ENCODE results near the gene GAMT. TPM values are rescaled to one million over a fixed set of nuclear protein-coding genes. Genes with fewer than 3 reads are reported as not detected.

GAMT gene
- total RNA-seq, 4 donors from 2014 or later: 43.8 to 120 (median 94.4) TPM

GRCh38 chr19:1369214-1369805 is 32.0 kb downstream of the GAMT start:
- no peak overlapping the region for H3K27ac ChIP-seq
- H3K4me1 ChIP-seq: peaks cover 0 to 3% (median 0%) of the 10 kb centered on the region in 4 donors
- no peak overlapping the region for H3K4me3 ChIP-seq
- H3K36me3 ChIP-seq: peaks cover 2 to 98% (median 5%) of the 10 kb centered on the region in 3 donors
- WGBS, 2 donors: 89 to 94% methylated on average over 17 to 18 of the region's 18 CpGs
- TF ChIP-seq CTCF (IDR thresholded peaks at IDR 0.05) (no peak), EP300 (IDR thresholded peaks at IDR 0.05) (no peak), POLR2A (IDR thresholded peaks at IDR 0.05) (no peak)
- no peak for DNase-seq (ENCODE audit: low spot score in 2 of 2)
- H3K27me3 ChIP-seq: no peaks in the 10 kb centered on the region
- no peaks in the 10 kb centered on the region for H3K9me3 ChIP-seq

GRCh38 chr19:1366899-1367870 is 34.2 kb downstream of the GAMT start:
- Histone ChIP-seq H3K27me3 (no peaks in the 10 kb centered on the region), H3K4me1 (peaks cover 0 to 11% (median 3%) of the 10 kb centered on the region in 4 donors), H3K36me3 (peaks cover 5 to 98% (median 7%) of the 10 kb centered on the region in 3 donors), H3K4me3 (no peak overlapping the region), H3K9me3 (no peaks in the 10 kb centered on the region), H3K27ac (no peak overlapping the region)
- TF ChIP-seq EP300 (IDR thresholded peaks at IDR 0.05): no peak
- no peak for TF ChIP-seq CTCF (IDR thresholded peaks at IDR 0.05)
- TF ChIP-seq POLR2A (IDR thresholded peaks at IDR 0.05): no peak
- no peak for DNase-seq (ENCODE audit: low spot score in 2 of 2)
- 83 to 84% methylated on average over 33 to 35 of the region's 35 CpGs for WGBS, 2 donors

DNA sequence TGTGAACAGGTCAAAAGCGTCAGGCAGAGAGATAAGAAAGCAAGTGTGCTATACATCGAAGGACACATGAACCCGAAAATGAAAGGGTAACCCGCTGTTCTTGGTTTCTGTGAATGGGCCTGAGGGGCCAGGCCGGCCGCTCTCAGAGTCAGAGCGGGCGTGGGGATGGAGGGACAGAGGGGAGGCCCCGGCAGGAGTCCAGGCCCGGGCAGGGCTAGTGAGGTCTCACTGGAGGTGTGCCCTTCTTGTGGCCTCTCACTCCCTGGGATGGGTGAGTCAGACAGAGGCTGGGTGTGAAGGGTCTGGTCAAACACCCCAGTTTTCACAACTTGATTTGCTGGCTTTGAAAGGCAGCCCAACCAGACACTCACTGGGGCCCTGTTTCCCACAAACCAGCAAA is 35.0 kb downstream of the GAMT start:
- Histone ChIP-seq H3K27me3 (no peaks in the 10 kb centered on the region), H3K9me3 (no peaks in the 10 kb centered on the region), H3K4me3 (no peak overlapping the region), H3K36me3 (peaks cover 5 to 97% (median 7%) of the 10 kb centered on the region in 3 donors), H3K27ac (no peak overlapping the region), H3K4me1 (peaks cover 0 to 20% (median 12%) of the 10 kb centered on the region in 4 donors)
- no peak for DNase-seq (ENCODE audit: low spot score in 2 of 2)
- WGBS, 2 donors: 91% methylated on average over 10 of the region's 10 CpGs
- no peak for TF ChIP-seq EP300 (IDR thresholded peaks at IDR 0.05)
- no peak for TF ChIP-seq POLR2A (IDR thresholded peaks at IDR 0.05)
- TF ChIP-seq CTCF (IDR thresholded peaks at IDR 0.05): no peak

DNA sequence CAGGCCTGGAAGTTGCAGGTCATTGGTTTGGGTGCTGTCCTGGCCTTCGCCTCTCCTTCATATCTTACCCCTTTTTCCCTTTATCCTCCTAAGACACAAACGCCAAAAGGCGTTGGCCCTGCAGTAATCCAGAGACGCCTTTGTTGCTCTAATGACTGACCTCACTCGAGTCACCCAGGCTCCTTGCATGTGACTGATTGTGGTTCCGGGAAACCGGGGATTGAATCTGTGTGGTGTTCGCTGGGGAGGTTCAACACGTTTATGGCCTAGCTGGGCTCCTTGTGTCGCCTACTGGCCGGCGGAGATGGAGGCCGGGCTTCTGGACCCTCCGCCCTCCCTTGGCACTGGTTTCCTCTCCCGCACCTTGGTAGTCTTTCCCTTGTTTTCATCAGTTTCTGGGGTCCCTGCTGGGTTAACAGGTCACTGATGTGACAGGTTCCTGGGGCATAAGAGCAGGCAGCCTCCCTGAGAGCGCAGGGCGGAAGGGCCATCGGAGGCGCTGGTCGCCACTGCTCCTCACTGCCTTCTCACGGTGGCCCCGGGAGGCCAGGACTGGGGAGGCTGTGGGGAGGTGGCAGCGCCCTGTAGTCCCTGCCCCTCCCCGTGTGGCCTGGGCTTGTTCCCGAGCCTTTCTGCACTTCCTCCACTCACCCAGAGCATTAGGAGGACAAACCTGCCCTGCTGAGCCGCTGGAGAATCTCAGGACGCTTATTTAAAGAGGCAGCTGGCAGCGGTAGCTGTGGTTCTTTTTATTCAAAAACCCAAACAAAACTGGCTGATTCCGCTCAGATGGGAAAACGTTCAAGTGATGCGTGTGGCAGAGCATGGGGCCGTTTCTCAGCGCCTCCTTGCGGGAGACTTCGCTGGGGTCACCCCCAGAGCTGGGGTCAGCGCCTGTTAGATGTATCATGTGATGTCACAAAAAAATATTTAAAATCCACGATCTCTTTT is 35.7 kb downstream of the GAMT start:
- H3K27ac ChIP-seq: no peak overlapping the region
- no peaks in the 10 kb centered on the region for H3K27me3 ChIP-seq
- WGBS, 2 donors: 84 to 88% methylated on average over 37 of the region's 37 CpGs
- peaks cover 5 to 90% (median 7%) of the 10 kb centered on the region in 3 donors for H3K36me3 ChIP-seq
- H3K9me3 ChIP-seq: no peaks in the 10 kb centered on the region
- no peak for DNase-seq (ENCODE audit: low spot score in 2 of 2)
- TF ChIP-seq POLR2A (IDR thresholded peaks at IDR 0.05) (no peak), EP300 (IDR thresholded peaks at IDR 0.05) (no peak), CTCF (IDR thresholded peaks at IDR 0.05) (no peak)
- H3K4me3 ChIP-seq: no peak overlapping the region
- H3K4me1 ChIP-seq: peaks cover 0 to 27% (median 17%) of the 10 kb centered on the region in 4 donors
